GDM1 (cell line): ENCODE measurements around the gene MSL1.

ENCODE experiments used
- DNase-seq: peaks from one replicate; lab custom pipeline; 2025; lab: John Stamatoyannopoulos, UW

The MSL1 gene

GRCh38 chr17:40176754-40177110, 55.0 kb downstream of the MSL1 start:
- no peak for DNase-seq

- DNase-seq: no peak
Observed at GRCh38 chr17:40177275-40177874, 55.6 kb downstream of the MSL1 start, which contains the start of gene RAPGEFL1. Gene RAPGEFL1, plus strand, starts transcription at chr17:40177470. Its CDS starts 392 bp downstream, at chr17:40177862.

GRCh38 chr17:40178021-40178601, 56.3 kb downstream of the MSL1 start:
- no peak for DNase-seq

- no peak for DNase-seq
Observed at GRCh38 chr17:40178660-40179059, 56.9 kb downstream of the MSL1 start.

GRCh38 chr17:40179923-40180659, 58.3 kb downstream of the MSL1 start:
- DNase-seq: no peak

GRCh38 chr17:40180694-40181093, 58.9 kb downstream of the MSL1 start:
- no peak for DNase-seq

GRCh38 chr17:40181205-40181604, 59.4 kb downstream of the MSL1 start:
- no peak for DNase-seq

GRCh38 chr17:40182606-40183005, 60.8 kb downstream of the MSL1 start:
- DNase-seq: no peak
